K562 (cell line): Measurements from ENCODE around the gene KRTAP5-6. TPM values are rescaled to one million over a fixed set of nuclear protein-coding genes. Genes with fewer than 3 reads are reported as not detected.

Experiments used
- BACH1 ChIP-seq: fragments of 200-800 bp; sonication (Bioruptor generic); IDR thresholded peaks from 2 replicates; pipeline ENCODE4 v1.6.1; 2016; ENCODE audit warnings: missing genetic modification characterization, missing compliant biosample characterization
- CBX5 ChIP-seq: IDR thresholded peaks from 2 replicates; pipeline ENCODE4 v1.6.1; 2014; ENCODE audit warnings: low read depth, borderline replicate concordance
- HLTF ChIP-seq: fragments of 450-650 bp; IDR thresholded peaks from 2 replicates; pipeline ENCODE4 v1.6.1; 2016
- RUNX1 ChIP-seq: sonication (generic); IDR thresholded peaks from 2 replicates; pipeline ENCODE4 v1.6.1; 2016; ENCODE audit warnings: antibody characterized with exemption, low read depth
- SAP30 ChIP-seq: fragments of 200-600 bp; sonication (generic); IDR thresholded peaks from 2 replicates; pipeline ENCODE4 v1.6.1; 2012; ENCODE audit warnings: borderline replicate concordance, low read depth, mild to moderate bottlenecking, moderate library complexity, low read length, control low read depth, inconsistent platforms; ENCODE audit not compliant: insufficient read depth, poor library complexity, severe bottlenecking
- SRSF3 ChIP-seq: fragments of 200-400 bp; formaldehyde crosslinking; IDR thresholded peaks from 2 replicates; pipeline ENCODE4 v1.6.1; 2016; ENCODE audit warnings: mild to moderate bottlenecking, low read length, moderate library complexity; ENCODE audit not compliant: insufficient read depth
- ZBTB40 ChIP-seq, 2 experiments: fragments of 450-650 bp in 1 of 2; sonication (generic) in 1 of 2; formaldehyde crosslinking in 1 of 2; IDR thresholded peaks; 2 replicates each; pipeline versions ENCODE4 v1.7.1 to v1.9.0; 2016 to 2022; ENCODE audit warnings: inconsistent platforms in 1 of 2, mild to moderate bottlenecking in 1 of 2, missing genetic modification reagents in 1 of 2
- ZNF224 ChIP-seq: sonication (generic); formaldehyde crosslinking; IDR thresholded peaks from 2 replicates; pipeline ENCODE4 v1.8.0; 2022; ENCODE audit warnings: mild to moderate bottlenecking, missing genetic modification reagents
- ZNF518B ChIP-seq: fragments of 250-450 bp; sonication (Bioruptor Pico); IDR thresholded peaks from 2 replicates; pipeline ENCODE4 v1.5.0; 2021; ENCODE audit warnings: mild to moderate bottlenecking, moderate library complexity
- polyA plus RNA-seq, 8 experiments: library from polyadenylated mRNA; depleted of rRNA in 4 of 8; stranded (reverse) in 5 of 8; unstranded in 3 of 8; fragments of >200 nt; fragmentation: Nextera tagmentation in 2 of 8; fragmentation: Illumina TruSeq in 1 of 8; extraction: Ambion mirVana in 2 of 8; extraction: Trizol in 1 of 8; gene quantifications; 2 replicates each; pipeline versions ENCODE4 v1.2.1 to v1.2.3, GENCODE V29; 2011 to 2014; ENCODE audit warnings: inconsistent platforms in 1 of 8, missing spikeins in 1 of 8
- total RNA-seq, 7 experiments: library from RNA; depleted of rRNA in 6 of 7; stranded (reverse); fragments of >200 nt in 6 of 7; fragmentation: Illumina TruSeq in 2 of 7; extraction: Trizol in 2 of 7; gene quantifications; 2 replicates each; pipeline versions ENCODE4 v1.2.1 to v1.2.3, GENCODE V29; 2011 to 2021; ENCODE audit warnings: low replicate concordance in 1 of 7

The KRTAP5-6 gene
- total and polyA plus RNA-seq, 9 of the 15 experiments (the other 6 are each of a cell fraction or from before 2014, with no cell fraction given): not detected

- no peak for TF ChIP-seq ZNF224 (CRISPR knock-in tag)
- TF ChIP-seq RUNX1: no peak
- no peak for TF ChIP-seq BACH1
- TF ChIP-seq SRSF3: no peak
- no peak for TF ChIP-seq HLTF
- no peak for TF ChIP-seq ZNF518B
- no peak for TF ChIP-seq SAP30
- no peak for TF ChIP-seq ZBTB40 (IDR thresholded peaks at IDR 0.05)
- TF ChIP-seq ZBTB40 (CRISPR knock-in tag; IDR thresholded peaks at IDR 0.05): no peak
- TF ChIP-seq CBX5: no peak
Observed at GRCh38 chr11:1719781-1720180, 22.8 kb downstream of the KRTAP5-6 start (continued).
